Islet of Langerhans (tissue), 1 donor: ENCODE measurements around the gene UBE4B.
"Not testable (repeated sequence)": the region's sequence is repeated elsewhere in the genome, so short reads cannot be mapped to it uniquely, and the experiment has no call there.

Experiments
- FAIRE-seq: peaks from one replicate; lab custom pipeline; 2011; peaks lifted over from hg19 to GRCh38; lab: Jason Lieb, UNC

The UBE4B gene

DNA sequence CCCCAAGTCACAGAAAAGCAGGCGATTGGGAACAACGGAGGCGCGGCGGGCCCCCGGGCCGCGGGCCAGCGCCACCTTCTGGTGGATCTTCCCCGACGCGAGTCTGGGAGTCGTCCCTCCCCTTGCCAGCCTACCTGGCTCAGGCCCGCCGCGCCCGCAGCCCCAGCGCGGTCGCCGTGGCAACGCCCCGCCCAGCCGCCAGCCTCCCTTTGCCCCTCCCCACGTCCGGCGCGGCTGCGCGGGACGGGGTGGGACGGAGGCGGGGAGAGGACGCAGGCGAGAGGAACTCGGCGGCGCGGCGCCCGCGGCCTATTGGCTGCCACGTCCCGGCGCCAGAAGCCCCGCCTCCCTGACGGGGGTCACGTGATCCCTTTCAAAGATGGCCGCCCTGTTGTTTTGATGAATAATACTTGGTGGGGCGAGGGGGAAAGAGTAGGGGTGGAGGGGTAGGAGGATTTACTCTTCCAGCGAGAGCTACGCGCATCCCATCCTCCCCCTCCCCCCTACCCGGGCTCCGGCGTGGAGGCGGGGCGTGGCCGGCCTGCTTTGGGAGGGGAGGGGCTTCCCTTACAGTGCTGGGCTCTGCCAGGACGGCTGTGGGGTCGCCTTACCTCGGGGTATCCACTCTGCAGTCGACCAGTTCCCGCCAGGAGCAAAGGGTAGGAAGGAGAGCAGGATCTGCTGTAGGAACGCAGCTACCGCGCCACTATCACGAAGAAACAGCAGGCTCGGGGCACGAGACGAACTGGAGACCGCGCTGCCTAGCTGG lies at the start of gene UBE4B:
Gene UBE4B (plus strand): TSS at position 369 of the 769 bp plus-strand sequence. CDS start 713 bp downstream, outside the sequence.
- FAIRE-seq = no peak

DNA sequence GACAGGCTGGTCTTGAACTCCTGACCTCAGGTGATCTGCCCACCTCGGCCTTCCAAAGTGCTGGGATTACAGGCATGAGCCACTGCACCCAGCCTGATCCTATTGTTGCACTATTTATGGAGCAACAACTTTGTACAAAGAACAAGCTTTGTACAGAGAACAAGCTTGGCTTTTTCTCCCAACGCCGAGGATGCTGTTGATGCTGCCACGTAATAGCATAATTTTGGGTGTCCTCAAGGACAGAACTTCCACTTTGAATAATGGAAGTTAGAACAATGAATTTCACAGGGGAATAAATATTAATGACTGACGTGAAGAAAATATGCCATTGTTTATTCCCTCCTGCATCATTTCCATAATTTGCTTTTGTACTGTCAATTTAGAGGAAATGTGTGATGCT lies 48.5 kb upstream of the UBE4B start:
- no peak for FAIRE-seq

DNA sequence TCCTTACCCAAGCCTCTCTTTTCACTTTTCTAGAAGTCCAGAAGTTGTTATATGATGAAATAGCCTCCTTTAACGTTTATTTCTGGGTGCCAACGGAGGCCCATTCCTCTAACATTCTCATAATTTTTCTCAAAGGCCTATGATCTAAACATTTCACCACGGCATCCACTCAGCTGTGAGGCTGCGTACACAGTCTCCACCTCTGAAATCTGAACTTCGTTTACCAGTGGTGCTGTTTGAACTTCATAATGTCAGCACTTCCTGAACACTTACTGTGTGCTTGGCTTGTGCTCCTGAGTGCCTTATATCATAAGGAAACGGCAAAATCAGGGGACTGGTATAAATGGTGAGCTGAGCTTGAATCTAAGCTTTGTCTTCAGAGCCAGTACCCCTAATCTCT lies 47.8 kb upstream of the UBE4B start:
- FAIRE-seq = no peak

DNA sequence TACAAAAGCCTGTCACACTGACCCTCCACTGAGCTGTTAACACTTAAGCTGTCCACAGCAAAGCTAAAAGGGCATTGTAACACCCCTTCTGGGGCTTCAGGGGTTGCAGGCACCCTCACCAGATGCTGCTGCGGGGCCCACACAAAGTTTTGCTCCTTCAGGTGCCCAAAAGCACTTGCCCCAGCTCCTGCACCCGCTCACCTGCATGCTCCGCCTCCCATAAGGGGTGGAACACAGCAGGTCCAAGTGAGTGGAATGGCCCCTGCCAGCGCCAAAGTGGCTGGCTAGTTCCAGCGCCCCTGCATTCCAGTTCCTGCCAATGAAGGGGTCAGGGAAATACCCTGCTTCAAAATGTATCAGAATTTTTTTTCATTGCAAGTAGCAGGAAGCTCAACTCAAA lies 43.0 kb upstream of the UBE4B start:
- no peak for FAIRE-seq

DNA sequence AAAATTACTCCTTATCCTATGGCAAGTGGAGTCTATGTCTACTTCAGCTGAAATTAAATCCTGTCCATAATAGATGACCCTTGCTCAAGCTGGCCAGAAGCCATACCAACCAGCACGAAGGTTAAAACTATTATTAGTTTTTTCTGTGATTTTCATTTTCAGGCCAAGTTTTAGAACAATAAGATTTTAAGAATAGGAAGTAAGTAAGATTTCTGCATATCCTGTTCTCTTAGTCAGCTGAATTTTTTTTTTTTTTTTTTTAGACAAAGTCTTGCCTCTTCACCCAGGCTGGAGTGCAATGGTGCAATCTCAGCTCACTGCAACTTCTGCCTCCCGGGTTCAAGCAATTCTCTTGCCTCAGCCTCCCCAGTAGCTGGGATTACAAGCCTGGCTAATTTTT lies 41.8 kb upstream of the UBE4B start:
- no peak for FAIRE-seq

DNA sequence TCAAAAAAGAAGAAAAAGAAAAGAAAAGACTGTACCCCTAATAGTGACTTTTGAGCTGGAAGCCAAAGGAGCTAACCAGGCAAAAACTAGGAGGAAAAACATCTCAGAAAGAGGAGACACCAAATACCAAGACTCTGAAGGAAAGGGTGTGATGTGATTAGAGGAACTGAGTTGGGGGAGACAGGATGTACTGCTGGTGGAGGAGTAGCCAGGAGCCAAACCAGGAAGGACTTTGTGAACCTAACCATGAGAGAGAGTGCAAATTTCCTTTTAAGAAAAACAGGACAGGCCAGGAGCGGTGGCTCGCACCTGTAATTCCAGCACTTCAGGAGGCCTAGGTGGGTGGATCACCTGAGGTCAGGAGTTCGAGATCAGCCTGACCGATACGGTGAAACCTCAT lies 39.8 kb upstream of the UBE4B start:
- FAIRE-seq = no peak

DNA sequence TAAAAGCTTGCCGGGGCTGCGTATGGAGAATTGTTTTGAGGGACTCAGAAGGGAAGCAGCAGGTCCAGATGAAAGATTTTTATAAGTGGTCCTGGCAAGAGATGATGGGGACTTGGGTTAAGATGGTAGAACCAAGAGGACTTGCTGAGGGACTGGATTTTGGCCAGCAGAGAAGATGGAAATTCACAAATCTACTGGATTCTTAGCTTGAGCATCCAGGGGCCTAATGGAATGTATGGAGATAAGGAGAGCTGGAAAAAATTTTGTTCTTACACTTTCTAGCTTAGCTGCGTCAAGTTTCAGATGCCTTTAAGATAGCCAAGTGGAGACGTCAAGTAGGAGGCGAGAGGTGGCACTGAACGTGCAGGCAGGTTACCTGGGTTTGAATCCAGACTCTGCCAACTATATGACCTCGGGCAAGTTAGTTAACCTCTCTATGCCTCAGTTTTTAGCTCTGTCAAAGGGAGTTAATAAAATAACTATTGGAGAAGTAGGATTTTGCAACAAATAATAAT lies 39.1 kb upstream of the UBE4B start:
- FAIRE-seq = no peak

DNA sequence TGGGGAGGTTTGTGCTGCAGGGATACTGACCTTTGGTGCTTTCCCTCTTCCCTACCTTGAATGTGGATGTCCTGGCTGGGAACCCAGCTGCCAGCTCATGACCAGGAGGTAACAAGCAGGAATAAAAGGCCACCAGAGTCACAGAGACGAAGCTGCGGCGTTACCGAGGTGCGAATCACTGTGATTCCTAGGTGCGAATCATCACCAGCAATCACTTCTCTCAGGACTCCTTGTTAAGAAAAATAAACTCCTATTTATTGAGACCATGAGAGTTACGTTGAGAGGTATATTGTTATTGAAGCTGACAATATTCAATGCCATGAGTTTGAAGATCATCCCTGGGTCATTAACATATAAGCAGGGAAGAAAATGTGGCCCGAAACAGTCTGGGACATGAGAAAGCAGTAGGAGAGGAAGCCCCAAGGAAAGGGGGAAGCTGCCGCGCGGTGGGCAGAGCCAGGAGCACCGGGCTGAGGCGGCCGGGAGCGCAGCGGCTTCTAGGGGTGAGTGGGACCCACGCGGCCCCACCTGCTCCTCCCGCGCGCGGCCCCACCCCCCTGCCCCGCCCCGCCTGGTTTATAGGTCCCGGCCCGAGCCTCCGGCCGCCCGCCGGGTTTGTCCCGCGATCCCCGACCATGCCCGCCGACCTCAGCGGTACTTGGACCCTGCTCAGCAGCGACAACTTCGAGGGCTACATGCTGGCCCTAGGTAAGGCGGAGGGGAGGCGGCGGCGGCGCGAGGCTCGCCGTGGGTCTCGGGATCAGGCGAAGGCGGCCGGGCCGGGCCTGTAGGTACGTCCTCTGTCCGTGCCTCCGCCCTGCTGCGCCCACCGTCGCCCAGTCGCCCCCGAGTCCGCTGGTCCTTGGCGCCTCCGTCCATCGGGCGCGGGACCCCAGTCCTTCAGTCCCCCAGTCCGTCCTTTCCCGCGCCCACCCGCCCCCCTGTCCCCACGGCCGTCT lies 35.9 kb upstream of the UBE4B start, which contains the start of gene RBP7:
Gene RBP7 (plus strand): TSS at position 605 of the 959 bp plus-strand sequence. CDS start 31 bp downstream, at position 636.
- FAIRE-seq = no peak

DNA sequence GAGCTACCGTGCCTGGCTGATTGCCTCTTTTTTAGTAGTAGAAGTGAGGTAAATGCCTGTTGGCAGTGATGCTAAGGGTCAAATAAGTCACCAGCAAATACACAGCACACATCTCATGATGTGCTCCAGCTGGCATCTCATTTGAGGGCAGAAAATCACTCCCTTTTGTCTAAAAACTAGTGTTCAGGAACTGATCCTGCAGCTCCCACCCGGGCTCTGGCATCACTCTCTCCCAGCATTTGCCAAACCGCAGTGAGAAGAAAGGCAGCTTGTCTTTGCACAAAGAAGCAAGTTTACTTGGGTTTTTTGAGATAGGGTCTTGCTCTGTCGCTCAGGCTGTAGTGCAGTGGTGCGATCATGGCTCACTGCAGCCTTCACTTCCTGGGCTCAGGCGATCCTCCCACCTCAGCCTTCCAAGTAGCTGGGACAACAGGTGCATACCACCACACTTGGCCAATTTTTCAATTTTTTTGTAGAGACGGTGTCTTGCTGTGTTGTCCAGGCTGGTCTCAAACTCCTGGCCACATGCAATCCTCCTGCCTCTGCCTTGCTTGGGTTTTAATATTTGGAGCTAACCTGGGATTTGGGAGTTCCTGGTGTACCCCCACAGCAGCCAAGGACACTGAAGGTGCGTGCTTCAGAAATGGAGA lies 31.6 kb upstream of the UBE4B start:
- FAIRE-seq = no peak

DNA sequence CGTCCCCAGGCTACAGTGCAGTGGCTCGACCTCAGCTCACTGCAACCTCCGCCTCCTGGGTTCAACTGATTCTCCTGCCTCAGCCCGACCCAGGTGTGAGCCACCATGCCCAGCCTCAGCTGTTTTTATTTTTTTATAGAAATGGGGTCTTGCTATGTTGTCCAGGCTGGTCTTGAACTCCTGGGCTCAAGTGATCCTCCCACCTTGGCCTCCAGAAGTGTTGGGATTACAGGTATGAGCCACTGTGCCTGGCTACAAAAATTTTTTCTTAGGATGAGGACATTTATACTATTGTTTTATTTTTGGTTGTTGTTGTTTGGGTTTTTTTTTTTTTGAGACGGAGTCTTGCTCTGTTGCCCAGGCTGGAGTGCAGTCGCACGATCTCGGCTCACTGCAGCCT lies 27.5 kb upstream of the UBE4B start:
- FAIRE-seq = not testable (repeated sequence)

DNA sequence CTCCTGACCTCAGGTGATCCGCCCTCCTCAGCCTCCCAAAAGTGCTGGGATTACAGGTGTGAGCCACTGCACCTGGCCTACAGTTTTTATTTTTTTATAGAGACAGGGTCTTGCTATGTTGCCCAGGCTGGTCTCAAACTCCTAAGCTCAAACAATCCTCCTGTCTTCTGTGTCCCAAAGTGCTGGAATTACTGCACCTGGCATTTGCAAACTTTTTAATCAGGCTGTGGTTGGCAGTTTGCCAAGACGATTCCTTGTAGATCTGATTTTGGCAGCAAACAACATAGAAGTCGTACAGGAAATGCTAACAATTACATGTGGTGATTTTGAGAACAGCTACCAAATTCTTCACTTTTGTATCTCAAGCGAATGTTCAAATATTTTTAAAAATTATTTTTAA lies 25.6 kb upstream of the UBE4B start:
- FAIRE-seq = no peak

DNA sequence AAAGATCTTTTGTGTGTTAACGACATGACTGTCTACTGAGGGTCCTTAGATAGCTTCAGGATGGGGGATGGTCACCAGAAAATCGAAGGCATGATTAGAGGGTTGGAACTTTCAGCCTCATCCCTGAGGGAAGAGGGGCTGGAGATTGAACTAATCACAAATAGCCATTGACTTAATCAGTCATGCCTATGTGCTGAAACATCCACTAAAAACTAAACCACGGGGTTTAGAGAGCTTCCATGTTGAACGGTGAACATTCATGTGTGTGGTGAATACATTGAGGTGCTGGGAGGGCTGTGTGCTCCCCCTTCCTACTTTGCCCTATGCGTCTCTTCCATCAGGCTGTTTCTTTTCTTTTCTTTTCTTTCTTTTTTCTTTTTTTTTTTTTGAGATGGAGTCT lies 18.7 kb upstream of the UBE4B start:
- no peak for FAIRE-seq

DNA sequence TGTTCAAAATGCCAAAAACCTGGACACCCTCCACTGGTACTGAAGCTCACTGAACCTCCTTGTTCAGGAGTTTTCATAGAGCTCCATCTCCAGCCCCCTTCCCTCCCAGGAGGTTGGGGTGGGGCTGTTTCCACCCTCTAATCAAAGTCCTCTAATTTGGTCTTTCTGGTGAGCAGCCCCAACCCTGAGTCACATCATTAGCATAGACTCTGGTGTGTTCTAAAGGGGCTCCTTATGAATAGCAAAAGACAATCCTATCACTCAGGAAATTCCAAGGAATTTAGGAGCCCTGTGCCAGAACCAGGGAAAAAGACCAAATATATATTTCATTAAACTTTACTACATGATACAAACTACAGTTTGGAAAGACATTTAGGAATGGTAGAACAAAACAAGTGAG lies 13.2 kb upstream of the UBE4B start:
- FAIRE-seq = no peak

DNA sequence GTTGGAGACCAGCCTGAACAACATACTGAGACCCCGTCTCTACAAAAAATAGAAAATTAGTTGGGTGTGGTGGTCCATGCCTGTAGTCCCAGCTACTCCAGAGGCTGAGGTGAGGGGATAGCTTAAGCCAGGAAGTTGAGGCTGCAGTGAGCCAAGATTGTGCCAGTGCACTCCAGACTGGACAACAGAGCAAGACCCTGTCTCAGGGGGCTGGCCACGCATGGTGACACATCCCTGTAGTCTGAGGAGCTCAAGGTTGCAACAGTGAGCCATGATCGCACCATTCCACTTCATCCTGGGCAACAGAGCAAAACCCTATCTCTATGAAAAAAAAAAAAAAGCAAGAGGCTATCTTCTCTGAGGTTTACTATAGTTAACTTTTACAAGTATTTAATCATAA lies 12.7 kb upstream of the UBE4B start:
- no peak for FAIRE-seq

DNA sequence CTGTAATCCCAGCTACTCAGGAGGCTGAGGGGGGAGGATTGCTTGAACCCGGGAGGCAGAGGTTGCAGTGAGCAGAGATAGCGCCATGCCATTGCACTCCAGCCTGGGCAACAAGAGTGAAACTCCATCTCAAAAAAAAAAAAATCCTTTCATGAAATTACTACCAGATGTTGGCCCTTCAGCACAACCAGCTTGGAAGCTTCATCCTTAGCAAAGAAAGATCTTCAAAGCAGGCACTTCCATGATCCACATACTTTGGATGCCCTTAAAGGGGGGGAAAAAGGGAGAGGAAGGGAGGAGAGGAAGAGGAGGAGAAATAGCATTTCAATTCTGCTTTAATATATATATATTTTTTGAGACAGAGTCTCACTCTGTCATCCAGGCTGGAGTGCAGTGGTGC lies 12.1 kb upstream of the UBE4B start:
- FAIRE-seq = not testable (repeated sequence)

DNA sequence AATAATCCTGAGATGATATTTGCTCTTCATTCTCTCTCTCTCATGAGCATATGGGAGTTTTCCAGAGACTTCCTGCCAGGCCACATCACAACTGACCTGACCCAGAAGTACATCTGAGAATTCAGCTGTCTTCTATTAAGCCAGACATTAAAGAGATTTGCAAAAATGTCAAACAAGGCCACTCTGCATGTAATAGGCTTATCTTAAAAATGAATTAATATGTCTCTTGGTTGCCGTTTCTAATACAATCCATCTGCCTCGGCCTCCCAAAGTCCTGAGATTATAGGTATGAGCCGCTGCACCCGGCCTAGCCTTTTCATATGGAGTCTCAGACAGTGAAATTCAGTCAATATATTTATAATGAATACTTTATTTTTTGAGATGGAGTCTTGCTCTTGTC lies 10.8 kb upstream of the UBE4B start:
- not testable (repeated sequence) for FAIRE-seq

DNA sequence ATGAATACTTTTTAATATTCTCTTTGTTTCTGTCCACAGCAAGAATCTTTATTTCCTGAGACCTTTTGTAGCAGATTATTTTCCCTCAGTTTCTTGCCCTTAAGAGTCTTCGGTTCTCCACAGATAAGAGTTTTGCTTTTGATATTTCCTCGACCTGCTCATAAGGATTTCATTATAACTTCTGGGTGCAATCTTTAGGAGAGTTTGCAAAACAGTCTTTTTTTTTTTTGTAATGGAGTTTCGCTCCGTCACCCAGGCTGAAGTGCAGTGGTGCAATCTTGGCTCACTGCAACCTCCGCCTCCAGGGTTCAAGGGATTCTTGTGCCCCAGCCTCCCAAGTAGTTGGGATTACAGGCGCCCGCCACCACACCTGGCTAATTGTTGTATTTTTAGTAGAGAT lies 10.1 kb upstream of the UBE4B start:
- FAIRE-seq = no peak

DNA sequence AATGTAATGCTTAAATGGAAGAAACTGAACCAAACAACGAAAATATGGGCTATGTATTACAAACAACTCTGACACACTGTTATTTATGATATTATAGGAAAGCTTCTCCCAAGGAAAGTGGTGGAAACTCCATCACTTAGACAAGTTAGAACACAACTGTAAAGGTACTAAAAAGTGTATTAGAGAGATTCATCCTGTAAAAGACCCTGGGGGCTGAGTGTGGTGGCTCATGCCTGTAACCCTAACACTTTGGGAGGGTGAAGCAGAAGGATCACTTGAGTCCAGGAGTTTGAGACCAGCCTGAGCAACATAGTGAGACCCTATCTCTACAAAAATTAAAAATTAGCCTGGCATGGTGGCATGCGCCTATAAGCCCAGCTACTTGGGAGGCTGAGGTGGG lies 7.4 kb upstream of the UBE4B start:
- FAIRE-seq = no peak

DNA sequence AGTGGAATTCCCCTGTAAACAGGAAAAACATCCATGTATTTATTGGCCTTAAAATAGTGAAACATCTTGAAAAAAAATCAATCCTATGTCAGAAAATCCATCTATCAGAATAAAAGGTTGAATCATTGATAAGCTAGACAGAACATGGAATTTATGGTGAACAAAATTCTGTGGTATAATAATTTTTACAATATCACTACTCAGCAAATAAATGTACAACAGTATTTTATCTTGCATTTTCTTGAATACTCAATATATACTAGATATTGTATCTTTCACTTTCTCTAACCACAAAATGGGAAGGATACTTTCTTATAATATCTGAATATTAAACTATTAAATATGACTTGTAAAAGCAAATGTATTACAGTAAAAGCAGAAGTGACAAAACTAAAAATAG lies 5.7 kb upstream of the UBE4B start:
- no peak for FAIRE-seq

DNA sequence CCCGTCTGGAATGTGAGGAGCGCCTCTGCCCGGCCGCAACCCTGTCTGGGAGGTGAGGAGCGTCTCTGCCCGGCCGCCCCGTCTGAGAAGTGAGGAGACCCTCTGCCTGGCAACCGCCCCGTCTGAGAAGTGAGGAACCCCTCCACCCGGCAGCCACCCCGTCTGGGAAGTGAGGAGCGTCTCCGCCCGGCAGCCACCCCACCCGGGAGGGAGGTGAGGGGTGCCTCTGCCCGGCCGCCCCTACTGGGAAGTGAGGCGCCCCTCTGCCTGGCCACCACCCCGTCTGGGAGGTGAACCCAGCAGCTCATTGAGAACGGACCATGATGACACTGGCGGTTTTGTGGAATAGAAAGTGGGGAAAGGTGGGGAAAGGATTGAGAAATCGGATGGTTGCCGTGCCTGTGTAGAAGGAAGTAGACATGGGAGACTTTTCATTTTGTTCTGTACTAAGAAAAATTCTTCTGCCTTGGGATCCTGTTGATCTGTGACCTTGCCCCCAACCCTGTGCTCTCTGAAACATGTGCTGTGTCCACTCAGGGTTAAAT lies 3.7 kb upstream of the UBE4B start:
- not testable (repeated sequence) for FAIRE-seq

DNA sequence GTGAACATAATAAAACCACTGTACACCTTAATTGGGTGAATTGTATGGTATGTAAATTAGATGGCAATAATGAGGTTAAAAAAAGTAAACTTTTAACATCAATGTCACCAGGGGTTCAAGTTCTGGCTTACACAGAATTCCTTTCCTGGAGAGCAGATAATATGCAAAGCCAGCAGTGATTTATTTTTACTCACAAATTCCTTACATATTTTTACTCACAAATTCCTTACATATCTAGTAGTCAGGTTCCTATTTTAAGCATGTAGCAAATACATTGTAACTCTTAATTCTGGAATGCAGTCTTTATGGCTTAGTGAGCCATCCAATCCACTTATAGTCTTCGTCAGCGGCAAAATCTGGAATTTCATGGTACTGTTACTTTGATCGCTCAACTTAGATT lies 1.3 kb upstream of the UBE4B start:
- no peak for FAIRE-seq

DNA sequence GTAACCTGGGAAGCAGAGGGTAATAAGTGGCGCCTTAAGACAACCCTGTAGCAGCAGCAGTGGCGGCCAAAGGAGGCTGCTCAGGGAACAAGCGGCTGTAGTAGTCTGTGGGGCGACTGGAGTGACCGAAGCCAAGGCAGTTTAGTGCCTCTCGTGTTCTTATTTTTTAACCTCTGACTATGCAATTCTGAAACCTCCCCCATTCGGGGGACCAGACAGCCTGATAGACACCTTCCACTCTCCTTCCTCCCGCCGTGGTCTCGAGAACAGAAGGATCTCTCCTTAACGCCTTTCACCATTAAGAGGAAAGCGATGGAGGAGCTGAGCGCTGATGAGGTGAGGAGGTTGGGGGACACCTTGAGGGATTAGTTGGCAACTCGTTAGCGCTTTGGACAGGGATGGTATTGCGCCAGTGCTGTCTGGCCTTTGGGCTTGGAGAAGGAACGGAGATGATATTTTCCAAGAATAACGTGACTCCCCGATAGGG lies 644 bp downstream of the UBE4B start:
- no peak for FAIRE-seq
